H1 (cell line): ENCODE measurements around the gene HOXA10. TPM values are rescaled to one million over a fixed set of nuclear protein-coding genes. Genes with fewer than 3 reads are reported as not detected.
A peak's percentile ranks its signal among the peaks of the same experiment; 100 is the strongest.

ENCODE experiments used
- CTCF ChIA-PET: fragments of 300-600 bp; sonication (Branson Sonifier 250); formaldehyde crosslinking; loops from one replicate; lab custom pipeline; 2021; ENCODE audit not compliant: partially characterized antibody; lab: Charles Lee
- POLR2A ChIA-PET: fragments of 300-600 bp; sonication (Branson Sonifier 250); formaldehyde crosslinking; loops from one replicate; lab custom pipeline; 2021; ENCODE audit warnings: inconsistent platforms; ENCODE audit not compliant: partially characterized antibody; lab: Charles Lee
- DNase-seq, 2 experiments: peaks; one replicate each; pipeline versions ENCODE4 v3.0.0 to v3.0.0-alpha.2; 2010 to 2022; ENCODE audit warnings: low spot score in 2 of 2, low read depth in 1 of 2, mixed read lengths in 1 of 2
- FAIRE-seq: peaks from 2 replicates; lab custom pipeline; 2011; peaks lifted over from hg19 to GRCh38; lab: Jason Lieb, UNC
- H2AFZ ChIP-seq: 2 replicates; pipeline ENCODE4 v1.8.1; 2012; ENCODE audit warnings: low read length, inconsistent platforms
- H2AK5ac ChIP-seq: 2 replicates; pipeline ENCODE4 v1.6.1; 2013; ENCODE audit warnings: low read depth, low read length
- H2BK120ac ChIP-seq: replicated peaks from 2 replicates; pipeline ENCODE3; 2013; ENCODE audit warnings: low read depth, low read length, inconsistent platforms
- H2BK12ac ChIP-seq: 2 replicates; pipeline ENCODE4 v1.6.1; 2013; ENCODE audit warnings: low read depth, low read length
- H2BK15ac ChIP-seq: 2 replicates; pipeline ENCODE4 v1.6.1; 2013; ENCODE audit warnings: low read length
- H2BK20ac ChIP-seq: 2 replicates; pipeline ENCODE4 v1.6.1; 2013; ENCODE audit warnings: low read length
- H2BK5ac ChIP-seq: 2 replicates; pipeline ENCODE4 v1.6.1; 2013; ENCODE audit warnings: low read depth, low read length
- H3K14ac ChIP-seq: 2 replicates; pipeline ENCODE4 v1.6.1; 2013; ENCODE audit warnings: inconsistent platforms; ENCODE audit not compliant: insufficient read length
- H3K18ac ChIP-seq: 2 replicates; pipeline ENCODE4 v1.6.1; 2013; ENCODE audit warnings: low read length; ENCODE audit errors: extremely low read depth
- H3K23ac ChIP-seq: 2 replicates; pipeline ENCODE4 v1.6.1; 2013; ENCODE audit warnings: inconsistent platforms; ENCODE audit not compliant: insufficient read length
- H3K23me2 ChIP-seq: 2 replicates; pipeline ENCODE4 v1.6.1; 2013; ENCODE audit warnings: low read depth, low read length
- H3K27ac ChIP-seq: 2 replicates; pipeline ENCODE4 v1.6.1; 2011; ENCODE audit warnings: low read depth, low read length, inconsistent platforms
- H3K27me3 ChIP-seq, 4 experiments: replicated peaks in 1 of 4; 1 replicate in 1 of 4; 2 replicates in 3 of 4; pipeline versions ENCODE4 v1.6.1 to v1.8.1; 2011 to 2013; ENCODE audit warnings: low read length in 3 of 4, mild to moderate bottlenecking in 3 of 4, inconsistent platforms in 2 of 4, mixed read lengths in 2 of 4, moderate library complexity in 1 of 4; ENCODE audit not compliant: control insufficient read depth in 3 of 4, insufficient read depth in 3 of 4; ENCODE audit errors: extremely low read depth in 1 of 4
- H3K36me3 ChIP-seq, 4 experiments: 2 replicates each; pipeline versions ENCODE4 v1.6.1 to v1.8.1; 2011 to 2013; ENCODE audit warnings: mild to moderate bottlenecking in 4 of 4, low read length in 3 of 4, moderate library complexity in 2 of 4, control low read depth in 1 of 4, inconsistent platforms in 1 of 4; ENCODE audit not compliant: insufficient read depth in 4 of 4, control insufficient read depth in 2 of 4
- H3K4ac ChIP-seq: replicated peaks from 2 replicates; pipeline ENCODE3; 2013; ENCODE audit warnings: low read length, low read depth, mixed read lengths, inconsistent platforms; ENCODE audit not compliant: insufficient read length
- H3K4me1 ChIP-seq, 4 experiments: replicated peaks in 1 of 4; 1 replicate in 1 of 4; 2 replicates in 3 of 4; pipeline versions ENCODE4 v1.6.1 to v1.8.1; 2011 to 2013; ENCODE audit warnings: low read length in 3 of 4, inconsistent platforms in 2 of 4, mixed read lengths in 1 of 4; ENCODE audit not compliant: insufficient read depth in 4 of 4, control insufficient read depth in 3 of 4
- H3K4me2 ChIP-seq, 2 experiments: 2 replicates each; pipeline versions ENCODE4 v1.6.1 to v1.8.1; 2011 to 2013; ENCODE audit warnings: low read depth in 2 of 2, low read length in 2 of 2, control low read depth in 1 of 2, inconsistent platforms in 1 of 2, mild to moderate bottlenecking in 1 of 2; ENCODE audit not compliant: insufficient read depth in 1 of 2
- H3K4me3 ChIP-seq, 4 experiments: fragments of 200-600, 300-600 bp in 1 of 4; sonication (generic), shearing (Covaris generic), sonication (Bioruptor Twin) in 1 of 4; 2 replicates each; pipeline versions ENCODE4 v1.5.1 to v1.8.1; 2011 to 2016; ENCODE audit warnings: low read length in 4 of 4, low read depth in 3 of 4, control low read depth in 2 of 4, inconsistent platforms in 2 of 4, mild to moderate bottlenecking in 2 of 4, mixed read lengths in 1 of 4, moderate library complexity in 1 of 4; ENCODE audit not compliant: insufficient read depth in 2 of 4; ENCODE audit errors: extremely low read depth in 1 of 4
- H3K56ac ChIP-seq: replicated peaks from 2 replicates; pipeline ENCODE3; 2013; ENCODE audit warnings: low read depth, mild to moderate bottlenecking, mixed read lengths, low read length, inconsistent platforms; ENCODE audit not compliant: insufficient read length
- H3K79me1 ChIP-seq: 2 replicates; pipeline ENCODE4 v1.6.1; 2013; ENCODE audit warnings: low read depth, low read length, control low read depth
- H3K79me2 ChIP-seq, 2 experiments: 2 replicates each; pipeline versions ENCODE4 v1.6.1 to v1.8.1; 2012 to 2013; ENCODE audit warnings: low read length in 2 of 2, mild to moderate bottlenecking in 2 of 2, inconsistent platforms in 1 of 2; ENCODE audit not compliant: insufficient read depth in 2 of 2, control insufficient read depth in 1 of 2
- H3K9ac ChIP-seq, 4 experiments: replicated peaks in 1 of 4; 1 replicate in 1 of 4; 2 replicates in 3 of 4; pipeline versions ENCODE4 v1.6.1 to v1.8.1; 2011 to 2013; ENCODE audit warnings: low read depth in 3 of 4, low read length in 3 of 4, control low read depth in 2 of 4, mild to moderate bottlenecking in 2 of 4, moderate library complexity in 2 of 4, inconsistent platforms in 1 of 4; ENCODE audit errors: extremely low read depth in 1 of 4
- H3K9me3 ChIP-seq, 2 experiments: 2 replicates each; pipeline versions ENCODE4 v1.6.1 to v1.8.1; 2012 to 2013; ENCODE audit warnings: mild to moderate bottlenecking in 2 of 2, moderate library complexity in 2 of 2, control low read depth in 1 of 2, inconsistent platforms in 1 of 2, low read depth in 1 of 2, low read length in 1 of 2, mixed read lengths in 1 of 2; ENCODE audit not compliant: insufficient read depth in 2 of 2
- H4K20me1 ChIP-seq, 2 experiments: replicated peaks in 1 of 2; 2 replicates each; pipeline versions ENCODE3 to v1.8.1; 2011 to 2013; ENCODE audit warnings: inconsistent platforms in 2 of 2, low read length in 2 of 2, mild to moderate bottlenecking in 1 of 2; ENCODE audit not compliant: insufficient read depth in 2 of 2, control insufficient read depth in 1 of 2
- H4K5ac ChIP-seq: 2 replicates; pipeline ENCODE4 v1.6.1; 2013; ENCODE audit warnings: low read length, low read depth, mixed read lengths, inconsistent platforms; ENCODE audit not compliant: insufficient read length
- H4K8ac ChIP-seq: 2 replicates; pipeline ENCODE4 v1.8.0; 2013; ENCODE audit warnings: mild to moderate bottlenecking, moderate library complexity, low read length, inconsistent platforms; ENCODE audit not compliant: insufficient read depth; ENCODE audit errors: extremely low read depth
- H4K91ac ChIP-seq: replicated peaks from 2 replicates; pipeline ENCODE3; 2013; ENCODE audit warnings: low read length, mixed read lengths, inconsistent platforms; ENCODE audit not compliant: insufficient read length
- CBX8 ChIP-seq: fragments of 300-800, 300-1000 bp; sonication (generic); IDR thresholded peaks from 2 replicates; pipeline ENCODE4 v1.7.1; 2016; ENCODE audit warnings: low read depth, low read length, borderline replicate concordance
- CHD2 ChIP-seq: IDR thresholded peaks from 2 replicates; pipeline ENCODE4 v1.6.1; 2012; ENCODE audit warnings: low read length, improper control_type of control experiment
- CREB1 ChIP-seq: IDR thresholded peaks from 2 replicates; pipeline ENCODE4 v1.6.1; 2012; ENCODE audit warnings: inconsistent platforms
- EP300 ChIP-seq, 2 experiments: IDR thresholded peaks; 1 replicate in 1 of 2; 2 replicates in 1 of 2; pipeline ENCODE4 v1.6.1; 2011 to 2012; ENCODE audit warnings: low read depth in 2 of 2, low read length in 2 of 2, mild to moderate bottlenecking in 2 of 2, borderline replicate concordance in 1 of 2, inconsistent platforms in 1 of 2, moderate library complexity in 1 of 2
- KDM4A ChIP-seq: IDR thresholded peaks from one replicate; pipeline ENCODE4 v1.7.1; 2012; ENCODE audit warnings: low read depth, mild to moderate bottlenecking, moderate library complexity, low read length, inconsistent platforms; ENCODE audit not compliant: severe bottlenecking
- KDM5A ChIP-seq: fragments of 200-600 bp; IDR thresholded peaks from 2 replicates; pipeline ENCODE4 v1.7.1; 2012; ENCODE audit warnings: mild to moderate bottlenecking, low read length, inconsistent platforms, mixed read lengths
- NRF1 ChIP-seq: IDR thresholded peaks from 2 replicates; pipeline ENCODE4 v1.6.1; 2011; ENCODE audit warnings: mild to moderate bottlenecking, low read depth, low read length, improper control_type of control experiment
- PHF8 ChIP-seq: fragments of 200-600 bp; sonication (generic); conservative IDR thresholded peaks from 2 replicates; pipeline ENCODE4 v1.7.1; 2012; ENCODE audit warnings: low read depth, mild to moderate bottlenecking, inconsistent platforms, low read length, moderate library complexity
- POU5F1 ChIP-seq: IDR thresholded peaks from 2 replicates; pipeline ENCODE4 v1.6.1; 2011; ENCODE audit warnings: low read depth, mild to moderate bottlenecking, low read length, moderate library complexity
- RNF2 ChIP-seq: fragments of 200-900, 300-1000 bp; sonication (generic); IDR thresholded peaks from 2 replicates; pipeline ENCODE4 v1.7.1; 2016; ENCODE audit warnings: borderline replicate concordance, low read depth, mild to moderate bottlenecking, antibody characterized with exemption, low read length; ENCODE audit not compliant: poor library complexity, severe bottlenecking; ENCODE audit errors: missing control alignments
- SP1 ChIP-seq: IDR thresholded peaks from 2 replicates; pipeline ENCODE4 v1.6.1; 2011; ENCODE audit warnings: low read depth, low read length
- SP2 ChIP-seq: IDR thresholded peaks from 2 replicates; pipeline ENCODE4 v1.6.1; 2012; ENCODE audit warnings: mild to moderate bottlenecking, low read length, inconsistent platforms
- SUZ12 ChIP-seq: fragments of 200-600 bp; sonication (generic); IDR thresholded peaks from 2 replicates; pipeline ENCODE4 v1.6.1; 2012; ENCODE audit warnings: mild to moderate bottlenecking, inconsistent platforms, low read length, moderate library complexity, mixed read lengths
- WGBS, 2 experiments: shearing (Covaris generic) in 1 of 2; methylation state at CpG; one replicate each; pipeline versions ENCODE4 v1.1.6 to v1.1.7; 2013 to 2015; ENCODE audit warnings: low lambda C conversion rate in 2 of 2, mixed read lengths in 2 of 2, inconsistent platforms in 1 of 2, low coverage in 1 of 2, missing lambda C conversion rate in 1 of 2; ENCODE audit not compliant: insufficient replicate concordance in 2 of 2, insufficient coverage in 1 of 2, insufficient read length in 1 of 2; ENCODE audit errors: extremely low coverage in 1 of 2, missing lambda C conversion rate in 1 of 2; 5-methylcytosine and 5-hydroxymethylcytosine counted together
- polyA plus RNA-seq, 7 experiments: library from polyadenylated mRNA; depleted of rRNA in 3 of 7; stranded (reverse) in 5 of 7; unstranded in 2 of 7; fragments of >200 nt in 5 of 7; fragments of 200-250 nt in 2 of 7; gene quantifications; 1 replicate in 5 of 7; 2 replicates in 1 of 7; 4 replicates in 1 of 7; pipeline versions ENCODE4 v1.2.1 to v1.2.3, GENCODE V29; 2011 to 2013; ENCODE audit warnings: missing spikeins in 2 of 7, mixed read lengths in 2 of 7
- total RNA-seq: library from RNA; stranded (reverse); fragmentation: NEBNext Ultra II Directional; extraction: Animal tissue kit (Norgen Biotek cat#: 25700); gene quantifications from 2 replicates; pipeline ENCODE4 v1.2.1, GENCODE V29; 2021

Gene HOXA10
- total and polyA plus RNA-seq, 2 of the 8 experiments (the other 6 are each of a cell fraction or from before 2014, with no cell fraction given): not detected

- Histone ChIP-seq H4K91ac (no peak overlapping the region), H3K79me1 (no peaks in the 10 kb centered on the region), H3K9me3 (peaks cover 0 to 3% of the 10 kb centered on the region in 2 experiments; a peak in 1 of 4 replicates), H2AFZ (no peak overlapping the region), H4K20me1 (peaks cover 25 to 46% of the 10 kb centered on the region in 2 experiments), H2BK15ac (no peak overlapping the region), H3K9ac (no peak overlapping the region), H3K23ac (no peak overlapping the region), H3K4me1 (peaks cover 0 to 7% (median 5%) of the 10 kb centered on the region in 4 experiments; a peak in 5 of 7 replicates), H4K8ac (no peak overlapping the region), H3K4ac (no peak overlapping the region), H3K18ac (no peak overlapping the region), H2BK12ac (no peak overlapping the region), H3K36me3 (peaks cover 0 to 13% (median 0%) of the 10 kb centered on the region in 4 experiments; a peak in 1 of 8 replicates), H2BK5ac (no peak overlapping the region), H3K27me3 (peaks cover 83 to 100% (median 95%) of the 10 kb centered on the region in 4 experiments), H2AK5ac (no peak overlapping the region), H3K4me3 (no peak overlapping the region), H3K56ac (no peak overlapping the region), H2BK20ac (no peak overlapping the region), H3K4me2 (no peak overlapping the region), H3K79me2 (no peaks in the 10 kb centered on the region), H3K14ac (no peak overlapping the region), H4K5ac (no peak overlapping the region), H2BK120ac (no peak overlapping the region), H3K23me2 (no peaks in the 10 kb centered on the region), H3K27ac (no peak overlapping the region)
- FAIRE-seq (no peak), DNase-seq (no peak)
- WGBS, 2 experiments: 27% methylated on average over 2 of the region's 2 CpGs; no CpG with 5 or more reads in 1 of the 2 experiments
- CTCF ChIA-PET: interaction anchor here (0.6 to 3.2 kb wide), 5 partner anchors 11 to 903 kb away, joined by 3 to 31 read pairs (median 9); no protein-coding TSS in a partner anchor
- TF ChIP-seq SP1: 0 out of 2 replicates have a peak, but pooled peaks have one; percentile 1
- no peak for TF ChIP-seq NRF1
- TF ChIP-seq CBX8: 0 out of 2 replicates have a peak, but pooled peaks have one; percentile 52
- TF ChIP-seq CHD2: no peak
- TF ChIP-seq CREB1: no peak
- no peak for TF ChIP-seq PHF8
- TF ChIP-seq SP2: no peak
- no peak for TF ChIP-seq KDM4A
- peak; percentile 35 for TF ChIP-seq RNF2
- TF ChIP-seq KDM5A: no peak
- no peak for TF ChIP-seq EP300 (IDR thresholded peaks at IDR 0.05; ENCODE audit: borderline replicate concordance in 1 of 2, low read depth in 2 of 2, low read length in 2 of 2)
- 0 out of 2 replicates have a peak, but pooled peaks have one; percentile 15 for TF ChIP-seq SUZ12
- TF ChIP-seq POU5F1: no peak
- POLR2A ChIA-PET: no interaction called here
Observed at GRCh38 chr7:27194002-27194352, 19.9 kb upstream of the HOXA10 start.
